ENCODE data around the gene SLIT1.

The SLIT1 gene

DNA sequence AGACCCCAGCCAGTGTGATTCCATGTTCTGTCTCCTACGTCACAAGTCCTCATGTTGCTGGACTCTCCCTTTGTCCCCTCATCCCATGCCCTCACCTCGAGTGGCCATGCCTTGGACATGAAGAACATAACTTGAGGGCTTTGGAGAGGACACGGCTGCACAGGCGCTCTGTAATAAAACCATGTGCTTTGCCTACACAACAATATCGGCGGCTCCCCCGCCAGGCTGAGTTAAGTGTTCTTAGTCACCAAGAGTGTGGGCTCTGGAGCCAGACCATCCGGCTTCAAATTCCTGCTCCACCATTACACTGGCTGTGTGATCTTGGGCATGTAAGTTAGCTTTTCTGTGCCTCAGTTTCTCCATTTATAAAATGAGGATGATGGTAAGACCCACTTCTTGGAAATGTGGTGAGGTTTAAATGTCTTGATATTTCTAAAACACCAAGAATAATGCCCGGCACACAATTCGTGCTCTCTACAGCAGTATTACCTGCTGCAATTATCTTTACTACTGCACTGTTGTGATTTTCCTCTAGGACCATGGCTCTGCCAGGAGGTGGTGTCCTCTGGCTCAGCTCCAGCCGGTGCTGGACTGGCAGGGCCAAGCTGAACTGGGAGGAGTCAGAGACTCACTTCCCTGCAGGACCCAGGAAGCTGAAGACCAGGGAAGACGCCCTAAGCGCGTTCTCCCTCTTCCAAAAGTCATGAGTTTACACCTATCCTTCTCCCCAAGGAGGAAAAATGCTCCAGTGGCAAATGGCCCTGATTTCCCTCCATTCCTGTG, 15.7 kb downstream of the SLIT1 start:
- no peak for DNase-seq

DNA sequence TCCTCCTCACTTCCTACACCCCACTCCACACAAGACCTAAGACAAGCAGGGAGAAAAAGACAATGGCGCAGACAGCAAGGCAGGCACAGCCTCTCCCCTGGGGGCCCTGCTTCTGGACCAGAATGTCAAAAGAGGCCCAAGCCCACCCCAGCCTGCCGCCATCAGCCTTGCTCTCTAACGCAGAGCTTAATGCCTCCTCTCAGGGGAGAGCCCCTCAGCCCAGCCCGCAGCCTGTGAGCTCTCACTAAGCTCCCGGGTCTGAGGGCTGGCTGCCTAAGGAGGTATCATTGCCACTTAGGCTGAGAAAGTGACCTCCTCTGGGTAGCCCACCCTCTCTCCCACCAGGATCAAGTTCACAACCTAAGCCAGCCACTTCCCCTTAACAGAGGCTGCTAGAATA, 16.7 kb downstream of the SLIT1 start:
- no peak for DNase-seq

DNA sequence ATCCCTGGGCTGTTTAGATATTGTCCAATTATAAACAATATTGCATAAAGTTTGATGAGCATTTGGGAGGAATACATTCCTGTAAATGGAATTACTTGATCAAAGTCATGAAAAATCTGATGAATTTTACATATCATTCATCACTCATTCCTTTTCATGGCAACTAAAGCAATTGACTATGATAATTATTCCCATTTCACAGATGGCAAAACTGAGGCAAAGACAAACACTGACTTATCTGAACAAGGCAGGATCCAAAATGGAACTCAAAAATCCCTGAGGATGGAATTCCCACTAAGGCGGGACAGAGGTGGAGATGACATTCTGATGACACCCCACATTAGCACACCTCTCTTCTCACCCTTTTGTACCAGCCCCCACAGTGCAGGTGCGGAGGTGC, 17.1 kb downstream of the SLIT1 start:
- DNase-seq = no peak

DNA sequence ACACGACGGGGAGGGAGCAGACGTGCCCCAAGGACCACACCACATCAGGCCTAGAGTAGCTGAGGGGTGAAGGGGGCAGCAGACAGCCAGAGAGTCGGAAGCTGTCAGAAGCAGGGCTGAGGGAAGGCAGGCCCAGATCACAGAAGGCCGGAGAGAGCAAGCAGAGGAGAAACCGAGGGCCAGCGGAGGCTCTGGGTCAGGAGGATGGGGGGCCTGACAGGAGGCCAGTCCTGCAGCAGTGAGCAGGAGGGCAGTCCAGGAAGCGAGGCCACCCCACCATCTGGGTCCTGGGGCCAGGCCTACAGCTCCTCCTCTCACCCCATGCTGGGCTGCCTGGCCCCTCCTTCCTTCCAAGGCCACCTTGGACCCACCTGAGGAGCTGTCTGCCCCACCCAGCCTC, 20.3 kb downstream of the SLIT1 start:
- DNase-seq = no peak

DNA sequence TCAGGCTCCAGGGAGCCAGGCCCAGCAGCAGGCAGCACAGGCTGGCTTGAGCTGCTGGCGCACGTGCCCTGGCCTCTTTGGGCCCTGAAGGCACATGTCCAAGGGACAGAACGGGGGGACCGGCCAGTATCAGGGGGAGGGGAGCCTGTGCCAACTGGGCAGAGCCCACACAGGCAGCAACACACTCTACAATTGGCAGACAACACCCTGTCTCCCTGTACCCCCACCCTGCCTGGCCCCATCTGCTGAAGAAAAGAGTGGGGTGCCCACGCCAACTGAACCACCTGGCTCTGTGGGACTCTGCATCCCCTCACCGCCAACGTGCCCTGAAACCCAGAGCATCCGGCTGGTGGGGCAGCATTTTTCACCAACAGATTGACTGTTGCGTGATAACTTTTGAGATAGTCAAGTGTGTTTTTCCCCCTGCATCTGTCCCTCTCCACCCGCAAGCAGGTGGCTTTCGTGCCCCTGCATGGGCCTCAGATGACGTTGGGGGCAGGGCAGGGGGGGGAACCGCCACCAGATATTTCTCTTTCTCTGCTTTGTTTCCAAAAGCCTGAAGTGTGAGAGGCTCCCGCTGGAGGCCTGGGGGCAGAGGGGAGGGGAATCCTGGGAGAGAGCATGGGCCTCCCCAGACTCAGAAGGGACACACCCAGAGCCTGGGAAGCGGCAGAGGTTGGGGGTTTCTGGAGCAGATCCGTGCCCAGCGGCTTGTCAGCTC, 21.8 kb downstream of the SLIT1 start:
- DNase-seq = no peak

DNA sequence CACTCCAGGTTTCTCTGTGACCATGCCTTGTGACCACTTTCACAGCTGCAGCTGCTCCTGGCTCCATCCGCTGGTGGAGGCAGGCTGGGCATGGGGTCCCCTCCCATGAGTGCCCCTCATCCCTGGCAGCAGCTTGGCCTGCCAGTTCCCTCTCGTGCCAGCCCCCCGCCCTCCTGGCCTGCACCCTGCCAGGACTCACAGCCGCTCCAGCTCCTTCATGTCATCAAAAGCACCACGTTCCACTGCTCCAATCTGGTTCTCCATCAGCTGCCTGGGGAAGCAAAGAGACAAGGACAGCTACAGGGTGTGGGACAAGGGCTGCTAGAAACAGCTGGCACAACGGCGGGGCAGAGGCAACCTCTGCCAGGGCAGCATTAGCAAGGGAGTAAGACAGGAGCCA, 22.6 kb downstream of the SLIT1 start:
- DNase-seq = no peak

DNA sequence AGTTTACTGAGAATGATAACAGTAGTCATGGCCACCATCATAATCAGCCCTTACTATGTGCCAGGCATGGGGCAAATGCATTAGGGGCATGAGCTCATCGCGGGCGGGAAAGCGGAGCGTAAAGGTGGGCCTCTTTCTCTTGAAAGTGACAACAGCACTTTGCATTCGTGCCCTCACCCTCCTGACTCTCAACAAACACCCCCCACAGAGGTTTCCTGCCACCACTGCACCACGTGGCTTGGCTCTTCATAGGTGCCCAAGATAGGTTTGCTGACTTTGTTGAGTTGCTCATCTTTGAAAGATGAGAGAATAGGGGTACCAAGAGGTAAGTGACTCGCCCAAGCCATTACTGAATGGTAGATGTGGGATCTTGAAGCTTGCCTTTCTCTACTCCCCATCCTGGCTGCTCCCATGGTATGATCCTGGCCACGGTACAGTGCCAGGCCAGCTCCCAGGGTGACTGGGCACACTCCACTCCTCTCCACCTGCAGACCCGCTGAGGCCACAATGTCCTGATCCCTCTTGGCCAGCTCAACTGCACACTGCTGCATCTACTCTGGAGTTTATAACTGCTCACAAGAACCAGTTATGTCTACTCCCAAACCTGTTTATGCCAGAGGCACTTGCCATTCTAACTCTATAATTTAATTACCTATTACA, 26.0 kb downstream of the SLIT1 start:
- no peak for DNase-seq

DNA sequence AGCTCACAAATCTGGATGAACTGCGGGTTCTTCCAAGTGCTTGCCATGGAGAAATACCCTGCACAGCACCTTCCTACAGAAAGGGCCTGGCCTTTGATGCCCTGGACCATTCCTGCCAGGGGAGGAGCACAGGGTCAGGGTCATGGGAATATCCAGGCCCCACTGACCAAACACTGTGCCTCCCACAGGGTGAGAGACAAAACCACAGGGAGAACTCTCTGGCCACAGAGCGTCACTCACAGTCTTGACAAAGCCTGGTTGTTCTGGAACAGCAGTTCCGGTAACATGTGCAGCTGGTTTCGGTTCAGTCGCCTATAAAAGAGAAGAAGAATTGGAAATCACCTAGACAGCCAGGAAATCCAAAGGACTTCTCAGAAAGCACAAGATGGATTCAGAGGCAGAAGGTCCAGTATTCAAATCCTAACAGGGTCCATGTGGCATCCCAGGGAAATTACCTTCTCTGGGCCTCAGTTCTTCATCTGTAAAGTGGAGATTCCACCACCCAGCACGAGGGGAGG, 28.1 kb downstream of the SLIT1 start:
- DNase-seq = no peak

DNA sequence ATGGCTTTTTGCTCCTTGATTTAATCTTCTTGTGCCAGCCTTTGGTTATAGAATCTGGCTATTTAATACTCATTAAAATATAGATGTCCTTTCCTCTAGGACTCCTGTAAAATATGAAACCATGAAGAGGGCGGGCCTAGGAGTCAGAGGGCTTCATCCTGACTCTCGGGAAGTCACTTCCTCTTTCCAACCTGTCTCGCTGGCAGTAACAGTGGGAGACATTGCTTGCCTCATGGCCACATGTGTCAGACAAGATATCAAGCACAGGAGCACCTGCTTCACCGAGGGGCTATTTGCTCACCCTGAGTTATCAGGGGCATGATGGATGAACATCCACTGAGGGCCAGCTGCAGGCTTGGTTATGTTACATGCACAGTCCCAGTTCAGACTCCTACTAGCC, 31.0 kb downstream of the SLIT1 start:
- DNase-seq = no peak

DNA sequence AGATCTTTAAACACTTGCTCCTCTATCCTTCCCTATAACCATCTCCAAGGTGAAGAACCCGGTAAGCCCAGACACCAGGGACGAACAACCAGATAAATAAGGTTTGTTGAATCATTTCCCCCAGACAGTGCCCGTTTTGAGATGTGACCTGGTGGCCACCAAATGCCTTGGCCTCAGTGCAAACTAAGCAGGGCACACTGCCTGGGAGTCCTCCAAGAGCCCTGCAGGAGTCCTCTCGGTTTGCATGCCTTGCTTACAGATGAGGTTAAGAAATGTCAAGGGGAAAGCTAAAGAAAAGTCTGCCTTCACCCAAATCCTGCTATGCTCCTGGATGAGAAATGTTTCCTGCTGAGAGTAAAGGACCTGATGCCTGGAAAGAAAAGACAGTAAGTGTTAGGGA, 31.6 kb downstream of the SLIT1 start:
- no peak for DNase-seq

DNA sequence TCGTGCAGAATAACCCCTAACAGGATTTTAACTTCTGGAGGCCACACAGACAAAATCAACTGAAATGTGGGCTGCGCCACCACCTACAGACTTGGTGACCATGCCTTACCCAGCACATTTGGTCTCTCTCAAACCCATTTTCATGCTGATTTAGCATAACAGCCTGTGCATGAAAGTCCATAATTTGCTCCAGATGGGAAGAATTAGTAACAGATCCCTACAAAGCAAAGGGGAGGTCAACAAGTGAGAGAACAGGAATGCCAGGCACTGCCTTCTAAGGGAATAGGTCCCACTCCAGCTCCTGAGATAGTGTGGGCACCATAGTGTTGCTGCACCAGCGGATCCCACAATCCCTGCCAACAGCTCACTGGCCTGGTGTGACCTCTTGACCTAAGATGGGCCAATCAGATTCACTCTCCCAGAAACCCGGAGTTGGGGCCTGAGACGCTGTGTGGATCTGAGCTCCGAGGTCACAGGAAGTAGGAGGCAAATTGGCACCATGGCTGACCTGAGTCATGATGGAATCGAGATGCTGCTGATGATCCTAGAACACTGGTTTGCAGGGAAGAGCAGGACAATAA, 32.4 kb downstream of the SLIT1 start:
- DNase-seq = no peak

DNA sequence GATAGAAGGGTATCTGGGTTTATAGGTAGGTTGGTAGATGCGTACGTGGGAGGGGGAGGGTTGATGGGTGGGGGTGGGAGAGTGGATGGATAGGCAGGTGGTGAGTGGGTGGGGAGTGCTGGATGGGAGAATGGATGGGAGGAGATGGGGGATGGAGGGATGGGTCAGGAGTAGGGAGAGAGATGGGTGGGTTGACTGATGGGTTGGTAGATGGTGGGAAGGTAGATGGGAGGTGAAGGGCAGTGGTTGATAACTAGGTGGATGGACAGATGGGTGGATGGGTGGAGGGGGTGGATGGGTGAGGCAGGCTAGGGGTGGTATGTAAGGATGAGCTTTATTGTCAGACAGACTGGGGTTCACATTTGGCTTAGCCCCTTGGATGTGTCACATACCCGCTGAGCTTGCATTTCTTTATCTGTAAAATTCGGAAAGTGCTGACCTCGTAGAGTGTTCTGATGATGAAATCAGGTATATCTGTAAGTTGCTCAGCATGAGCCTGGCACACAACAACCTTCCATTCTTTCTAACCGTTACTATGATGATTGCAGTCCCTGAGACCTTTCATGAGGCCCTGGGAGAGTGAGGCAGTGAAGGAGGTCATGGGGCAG, 34.3 kb downstream of the SLIT1 start:
- DNase-seq = no peak

DNA sequence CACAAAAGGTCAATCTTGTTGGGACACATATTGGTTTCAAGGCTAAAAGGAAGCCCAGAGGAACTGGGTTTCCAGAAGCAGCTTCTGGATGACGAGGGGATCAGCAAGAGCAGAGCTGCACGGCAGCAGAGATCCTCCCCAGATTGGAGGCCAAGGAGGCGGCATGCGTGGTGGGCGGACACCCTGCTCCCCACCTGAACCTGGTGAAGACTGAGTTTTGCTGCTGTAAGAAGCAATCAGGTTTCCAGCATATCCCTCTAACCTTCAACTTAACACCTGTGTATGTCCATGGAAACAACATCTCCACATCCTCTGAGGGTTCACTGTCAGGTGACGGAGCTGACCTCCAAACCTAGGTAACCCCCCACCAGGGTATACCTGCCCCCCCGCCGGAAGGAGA, 35.1 kb downstream of the SLIT1 start:
- no peak for DNase-seq

DNA sequence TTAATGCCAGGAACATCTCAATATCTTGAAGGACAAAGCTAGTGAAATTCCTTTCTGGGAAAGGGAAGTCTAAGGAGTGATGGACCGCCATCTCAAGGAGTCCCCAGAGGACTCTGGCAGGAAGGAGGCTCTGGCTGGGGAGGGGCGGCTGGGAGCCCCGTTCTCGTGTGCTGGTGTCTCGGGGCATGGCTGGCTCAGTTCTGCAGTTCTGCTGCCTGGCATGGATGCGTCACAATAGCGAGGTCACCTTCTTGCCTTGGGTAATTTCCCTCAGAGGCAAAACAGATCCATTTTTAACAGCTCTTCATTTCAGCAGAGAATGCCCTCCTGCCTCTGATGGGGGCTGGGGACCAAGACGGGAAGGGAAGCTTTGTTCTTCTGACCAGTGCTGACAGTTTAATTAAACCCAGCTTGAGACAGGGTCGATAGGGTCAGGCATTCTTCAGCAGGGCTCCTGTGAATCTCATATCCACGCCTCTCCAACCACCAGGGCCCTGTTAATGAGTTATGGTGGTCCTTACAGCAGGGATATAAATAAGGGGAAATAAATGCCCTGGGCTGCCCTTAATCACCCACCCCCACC, 35.7 kb downstream of the SLIT1 start:
- no peak for DNase-seq

DNA sequence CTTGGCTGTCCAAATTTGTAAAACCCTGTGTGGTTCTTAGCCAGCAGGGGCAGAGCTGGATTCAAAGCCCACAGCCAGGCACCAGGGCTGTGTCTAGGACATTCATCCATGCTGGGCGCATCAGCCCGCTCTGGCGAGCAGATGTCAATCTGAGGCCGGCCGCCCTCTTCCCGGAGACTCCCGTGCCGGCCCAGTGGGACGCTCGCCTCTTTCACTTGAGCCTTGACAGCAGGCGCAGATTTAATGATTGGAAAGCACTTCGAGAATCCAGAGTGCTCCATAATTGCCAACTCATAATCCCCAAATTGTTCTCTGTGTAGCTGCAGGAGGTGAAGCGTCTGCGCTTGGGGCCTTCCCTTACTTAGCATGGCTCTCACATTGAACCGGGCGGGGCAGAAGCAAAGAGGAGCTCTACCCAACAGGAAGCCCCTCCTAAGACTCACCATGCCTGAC, 36.7 kb downstream of the SLIT1 start:
- no peak for DNase-seq

DNA sequence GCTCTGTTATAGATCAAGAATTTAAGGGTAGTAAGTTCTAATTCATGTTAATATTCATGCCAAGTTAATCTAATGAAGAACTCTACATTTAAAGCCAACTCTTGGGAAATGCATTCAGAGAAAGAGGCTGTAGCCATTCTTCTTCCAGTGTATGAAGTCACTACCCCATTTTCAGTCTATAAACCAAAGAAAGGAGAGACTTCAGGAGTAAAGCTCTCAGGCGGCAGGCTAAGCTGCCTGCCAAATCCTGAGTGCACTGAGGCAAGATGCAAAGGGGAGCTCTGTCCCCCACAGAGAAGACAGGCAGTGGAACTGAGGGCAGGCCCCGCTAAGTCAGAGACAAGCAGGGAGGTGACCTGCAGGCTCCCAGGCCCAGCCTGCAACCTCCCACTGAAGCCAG, 41.5 kb downstream of the SLIT1 start:
- no peak for DNase-seq

DNA sequence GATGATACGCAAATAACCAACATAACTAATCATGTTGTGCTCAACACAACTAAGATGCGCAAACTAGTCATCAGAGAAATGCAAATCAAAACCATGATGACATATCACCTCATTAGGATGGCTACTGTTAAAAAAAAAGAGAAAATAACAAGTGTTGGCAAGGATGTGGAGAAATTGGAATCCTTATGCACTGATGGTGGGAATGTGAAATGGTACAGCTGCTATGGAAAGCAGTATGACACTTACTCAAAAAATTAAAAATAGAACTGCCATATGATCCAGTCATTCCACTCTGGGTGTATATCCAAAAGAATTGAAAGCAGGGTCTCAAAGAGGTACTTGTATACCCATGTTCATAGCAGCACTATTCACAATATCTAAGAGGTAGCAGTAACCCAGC, 42.9 kb downstream of the SLIT1 start:
- no peak for DNase-seq

DNA sequence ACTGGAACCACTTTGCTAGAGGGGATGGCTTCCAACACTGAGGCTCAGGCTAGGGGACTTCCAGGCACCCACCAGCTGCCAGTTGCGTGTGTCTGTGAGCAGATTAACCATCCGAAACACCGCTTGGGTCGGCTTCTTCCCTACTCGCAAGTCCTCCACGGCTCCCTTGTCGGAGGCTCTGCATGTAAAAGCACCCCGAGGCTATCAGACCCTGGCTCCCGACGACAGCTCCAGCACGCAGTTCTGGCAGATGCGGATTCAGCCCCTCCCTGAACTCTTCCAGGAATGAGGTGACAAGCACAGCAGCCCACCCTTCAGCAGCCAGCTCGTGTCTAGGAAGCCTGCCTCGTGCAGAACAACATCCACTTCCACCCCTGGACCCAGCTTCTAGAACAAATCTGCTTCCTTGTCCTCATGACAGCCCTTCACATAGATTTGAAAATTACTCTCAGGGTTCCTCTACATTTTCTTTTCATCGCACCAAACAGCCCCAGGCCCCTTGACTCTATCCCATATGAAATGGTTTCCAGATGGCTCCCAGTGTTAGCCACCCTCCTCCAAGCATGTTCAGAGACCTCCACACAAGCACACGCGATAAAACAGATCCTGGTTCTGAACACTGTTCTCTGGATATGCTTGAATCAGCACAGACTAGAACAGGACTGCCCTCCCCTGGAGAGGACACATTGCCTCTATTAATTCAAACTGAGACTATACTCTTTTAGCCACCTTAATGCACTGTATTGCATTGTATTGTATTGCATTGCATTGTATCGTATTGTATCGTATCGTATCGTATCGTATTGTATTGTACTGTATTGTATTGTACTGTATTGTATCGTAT, 44.6 kb downstream of the SLIT1 start:
- DNase-seq = no peak

DNA sequence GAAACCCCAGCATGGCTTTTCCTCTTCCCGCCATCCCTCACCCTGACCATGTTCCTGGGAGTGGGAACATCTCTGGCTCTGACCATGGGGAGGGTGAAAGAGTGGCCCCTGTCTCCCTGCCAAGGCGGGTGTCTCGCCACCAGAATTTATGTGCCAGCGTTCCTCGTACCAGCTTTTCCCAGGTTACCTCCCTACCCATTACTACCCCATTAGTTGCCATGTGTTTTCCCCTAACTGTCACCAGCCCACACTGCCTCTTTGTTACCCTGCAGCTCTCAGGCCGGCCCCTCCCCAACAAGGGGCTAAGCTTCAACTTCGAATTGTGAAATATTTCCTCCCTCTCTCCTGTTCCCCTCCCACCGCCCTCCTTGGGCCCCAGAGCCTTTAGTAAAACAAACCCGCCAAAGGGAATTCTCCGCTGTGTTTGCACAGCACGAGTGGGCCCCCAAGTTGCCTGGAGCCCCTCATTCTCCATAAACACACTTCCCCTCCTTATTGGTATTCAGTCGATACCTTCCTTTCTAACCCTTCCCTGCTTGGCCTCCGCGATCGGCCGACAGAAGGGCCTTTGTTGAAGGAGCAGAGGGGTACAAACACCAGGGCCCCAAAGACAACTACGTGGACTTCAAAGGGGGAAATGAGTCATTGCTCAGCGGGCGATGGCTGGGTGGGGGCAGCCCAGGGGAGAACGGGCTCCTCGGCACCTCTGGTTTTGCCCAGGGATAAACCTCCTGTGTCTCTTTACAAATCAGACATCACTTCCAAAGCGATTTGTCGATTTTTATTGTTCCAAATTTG, 45.5 kb downstream of the SLIT1 start:
- no peak for DNase-seq

DNA sequence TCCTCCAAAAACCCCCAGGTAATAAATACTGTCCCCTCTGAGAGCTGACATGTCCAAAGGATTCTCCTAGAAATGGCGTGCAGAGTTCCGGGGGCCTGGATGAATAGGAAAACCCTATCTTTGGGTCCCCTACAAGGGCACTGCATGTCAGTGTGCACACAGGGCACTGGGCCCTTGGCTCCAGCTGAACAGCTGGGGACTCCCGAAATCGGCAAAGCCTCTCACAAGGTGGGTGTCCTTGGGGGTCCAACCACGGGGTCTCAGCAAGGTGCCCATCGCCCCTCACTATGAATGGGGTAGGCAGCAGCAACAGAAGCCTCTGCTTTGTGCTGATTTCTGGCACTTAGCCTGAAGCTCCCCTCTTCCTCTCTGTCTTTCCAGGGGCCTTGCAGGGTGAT, 46.1 kb downstream of the SLIT1 start:
- DNase-seq = no peak

DNA sequence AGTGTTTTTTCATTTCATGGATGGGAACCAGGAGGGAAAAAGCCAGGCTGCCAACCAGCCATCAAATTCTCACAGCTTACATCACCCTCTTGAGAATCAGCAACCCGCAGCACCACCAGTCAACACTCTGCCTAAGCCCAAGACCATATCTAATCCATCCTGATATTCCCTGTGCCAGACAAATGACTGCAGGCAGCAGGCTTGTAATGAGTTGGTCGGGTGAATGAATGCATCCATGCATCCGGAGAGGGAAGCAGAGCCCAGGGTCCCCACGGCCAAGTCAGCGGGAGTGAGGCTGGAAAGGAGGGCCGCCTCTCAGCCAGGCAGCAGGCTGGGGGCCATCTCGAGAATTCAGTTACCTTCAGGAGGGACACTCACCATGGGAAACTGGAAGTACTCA, 46.9 kb downstream of the SLIT1 start:
- no peak for DNase-seq
